HL-60 (cell line): ENCODE results near the gene INPP5E.

Experiments used
- GABPA ChIP-seq: IDR thresholded peaks from 2 replicates; pipeline ENCODE4 v1.6.1; 2012; ENCODE audit warnings: low read depth
- POLR2AphosphoS5 ChIP-seq: IDR thresholded peaks from 2 replicates; pipeline ENCODE4 v1.6.1; 2012; ENCODE audit warnings: low read depth
- SPI1 ChIP-seq: IDR thresholded peaks from 2 replicates; pipeline ENCODE4 v1.6.1; 2012; ENCODE audit warnings: low read depth, mild to moderate bottlenecking, borderline replicate concordance
- TF ChIP-seq, protein P1 (sequence below): IDR thresholded peaks from one replicate; pipeline ENCODE4 v1.5.1; 2011; ENCODE audit warnings: low read length, control low read depth, inconsistent platforms; ENCODE audit not compliant: insufficient read depth
- TF ChIP-seq, protein P2 (sequence below): IDR thresholded peaks from 2 replicates; pipeline ENCODE4 v1.6.1; 2012; ENCODE audit warnings: low read depth; ENCODE audit not compliant: insufficient replicate concordance

DNA sequence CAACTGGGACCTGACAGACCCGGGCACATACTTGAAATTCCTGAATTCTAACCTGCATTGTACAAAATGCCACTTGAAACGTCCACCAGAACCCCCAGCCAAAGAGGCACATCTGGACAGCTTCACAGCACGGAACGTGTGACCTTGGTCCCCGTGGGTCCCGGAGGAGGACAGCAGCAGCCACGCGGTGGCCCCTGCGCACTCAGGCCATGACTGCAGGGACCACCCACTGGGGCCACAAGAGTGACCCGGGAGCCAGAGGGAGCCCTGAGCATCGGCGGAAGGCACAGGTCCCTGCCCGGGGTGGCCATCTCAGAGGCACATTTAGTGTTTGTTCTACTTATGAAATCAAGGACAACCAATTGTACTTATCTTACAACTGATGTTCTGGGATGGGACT lies 37.6 kb downstream of the INPP5E start:
- TF ChIP-seq, protein P1, sequence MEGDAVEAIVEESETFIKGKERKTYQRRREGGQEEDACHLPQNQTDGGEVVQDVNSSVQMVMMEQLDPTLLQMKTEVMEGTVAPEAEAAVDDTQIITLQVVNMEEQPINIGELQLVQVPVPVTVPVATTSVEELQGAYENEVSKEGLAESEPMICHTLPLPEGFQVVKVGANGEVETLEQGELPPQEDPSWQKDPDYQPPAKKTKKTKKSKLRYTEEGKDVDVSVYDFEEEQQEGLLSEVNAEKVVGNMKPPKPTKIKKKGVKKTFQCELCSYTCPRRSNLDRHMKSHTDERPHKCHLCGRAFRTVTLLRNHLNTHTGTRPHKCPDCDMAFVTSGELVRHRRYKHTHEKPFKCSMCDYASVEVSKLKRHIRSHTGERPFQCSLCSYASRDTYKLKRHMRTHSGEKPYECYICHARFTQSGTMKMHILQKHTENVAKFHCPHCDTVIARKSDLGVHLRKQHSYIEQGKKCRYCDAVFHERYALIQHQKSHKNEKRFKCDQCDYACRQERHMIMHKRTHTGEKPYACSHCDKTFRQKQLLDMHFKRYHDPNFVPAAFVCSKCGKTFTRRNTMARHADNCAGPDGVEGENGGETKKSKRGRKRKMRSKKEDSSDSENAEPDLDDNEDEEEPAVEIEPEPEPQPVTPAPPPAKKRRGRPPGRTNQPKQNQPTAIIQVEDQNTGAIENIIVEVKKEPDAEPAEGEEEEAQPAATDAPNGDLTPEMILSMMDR, result no peak
- TF ChIP-seq, protein P2, sequence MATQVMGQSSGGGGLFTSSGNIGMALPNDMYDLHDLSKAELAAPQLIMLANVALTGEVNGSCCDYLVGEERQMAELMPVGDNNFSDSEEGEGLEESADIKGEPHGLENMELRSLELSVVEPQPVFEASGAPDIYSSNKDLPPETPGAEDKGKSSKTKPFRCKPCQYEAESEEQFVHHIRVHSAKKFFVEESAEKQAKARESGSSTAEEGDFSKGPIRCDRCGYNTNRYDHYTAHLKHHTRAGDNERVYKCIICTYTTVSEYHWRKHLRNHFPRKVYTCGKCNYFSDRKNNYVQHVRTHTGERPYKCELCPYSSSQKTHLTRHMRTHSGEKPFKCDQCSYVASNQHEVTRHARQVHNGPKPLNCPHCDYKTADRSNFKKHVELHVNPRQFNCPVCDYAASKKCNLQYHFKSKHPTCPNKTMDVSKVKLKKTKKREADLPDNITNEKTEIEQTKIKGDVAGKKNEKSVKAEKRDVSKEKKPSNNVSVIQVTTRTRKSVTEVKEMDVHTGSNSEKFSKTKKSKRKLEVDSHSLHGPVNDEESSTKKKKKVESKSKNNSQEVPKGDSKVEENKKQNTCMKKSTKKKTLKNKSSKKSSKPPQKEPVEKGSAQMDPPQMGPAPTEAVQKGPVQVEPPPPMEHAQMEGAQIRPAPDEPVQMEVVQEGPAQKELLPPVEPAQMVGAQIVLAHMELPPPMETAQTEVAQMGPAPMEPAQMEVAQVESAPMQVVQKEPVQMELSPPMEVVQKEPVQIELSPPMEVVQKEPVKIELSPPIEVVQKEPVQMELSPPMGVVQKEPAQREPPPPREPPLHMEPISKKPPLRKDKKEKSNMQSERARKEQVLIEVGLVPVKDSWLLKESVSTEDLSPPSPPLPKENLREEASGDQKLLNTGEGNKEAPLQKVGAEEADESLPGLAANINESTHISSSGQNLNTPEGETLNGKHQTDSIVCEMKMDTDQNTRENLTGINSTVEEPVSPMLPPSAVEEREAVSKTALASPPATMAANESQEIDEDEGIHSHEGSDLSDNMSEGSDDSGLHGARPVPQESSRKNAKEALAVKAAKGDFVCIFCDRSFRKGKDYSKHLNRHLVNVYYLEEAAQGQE, result no peak
- TF ChIP-seq POLR2AphosphoS5 (no peak), SPI1 (no peak), GABPA (no peak)
